HG03457 (cell line): Measurements from ENCODE around the gene NODAL.

Experiments used
- ATAC-seq: cut with Tn5 transposase; IDR thresholded peaks from one replicate; pipeline ENCODE4 v1.9.1; 2021; ENCODE audit warnings: moderate number of reproducible peaks; ENCODE audit not compliant: unreplicated experiment

The NODAL gene

GRCh38 chr10:70465278-70465677 lies 23.8 kb upstream of the NODAL start:
- ATAC-seq: no peak

- no peak for ATAC-seq
Observed at GRCh38 chr10:70462349-70462984, 21.0 kb upstream of the NODAL start.

GRCh38 chr10:70461397-70462348 lies 20.2 kb upstream of the NODAL start:
- no peak for ATAC-seq

GRCh38 chr10:70459774-70460490 lies 18.5 kb upstream of the NODAL start:
- ATAC-seq: no peak

GRCh38 chr10:70459061-70459773 lies 17.7 kb upstream of the NODAL start:
- no peak for ATAC-seq

DNA sequence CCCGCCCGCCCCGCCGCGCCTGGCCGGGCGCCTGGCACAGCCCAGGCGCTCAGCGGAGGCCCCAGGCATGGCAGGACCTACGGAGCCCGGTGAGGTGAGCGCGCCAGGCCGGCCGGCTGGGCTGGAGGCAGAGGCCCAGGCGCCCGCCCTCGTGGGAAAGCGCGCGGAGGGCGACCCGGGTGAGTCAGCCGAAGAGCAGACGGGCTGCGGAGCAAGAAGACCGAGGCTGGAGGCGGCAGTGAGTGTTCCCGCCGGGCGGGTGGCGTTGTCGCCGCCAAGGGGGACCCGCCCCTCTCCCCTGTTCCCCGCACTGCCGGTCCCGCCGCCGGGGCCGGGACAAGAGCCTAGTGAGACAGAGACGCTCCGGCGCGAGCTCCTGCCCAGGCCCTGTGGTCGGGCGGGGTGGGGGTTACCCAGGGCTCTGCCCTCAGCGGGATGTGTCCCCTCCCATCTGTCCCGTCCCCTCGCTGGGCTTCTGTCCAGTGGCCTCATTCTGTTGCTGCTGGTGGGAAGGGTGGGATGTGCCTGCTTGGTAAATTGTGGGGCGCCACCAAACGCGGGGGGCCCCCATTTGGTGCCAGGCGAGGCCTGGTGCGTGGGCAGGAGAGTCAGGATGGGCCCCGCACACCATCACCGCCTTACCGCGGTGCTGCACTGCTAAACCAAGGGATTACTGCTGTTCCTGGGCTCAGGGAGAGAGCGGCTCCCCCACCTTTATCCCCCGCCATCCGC lies 17.0 kb upstream of the NODAL start:
- no peak for ATAC-seq

DNA sequence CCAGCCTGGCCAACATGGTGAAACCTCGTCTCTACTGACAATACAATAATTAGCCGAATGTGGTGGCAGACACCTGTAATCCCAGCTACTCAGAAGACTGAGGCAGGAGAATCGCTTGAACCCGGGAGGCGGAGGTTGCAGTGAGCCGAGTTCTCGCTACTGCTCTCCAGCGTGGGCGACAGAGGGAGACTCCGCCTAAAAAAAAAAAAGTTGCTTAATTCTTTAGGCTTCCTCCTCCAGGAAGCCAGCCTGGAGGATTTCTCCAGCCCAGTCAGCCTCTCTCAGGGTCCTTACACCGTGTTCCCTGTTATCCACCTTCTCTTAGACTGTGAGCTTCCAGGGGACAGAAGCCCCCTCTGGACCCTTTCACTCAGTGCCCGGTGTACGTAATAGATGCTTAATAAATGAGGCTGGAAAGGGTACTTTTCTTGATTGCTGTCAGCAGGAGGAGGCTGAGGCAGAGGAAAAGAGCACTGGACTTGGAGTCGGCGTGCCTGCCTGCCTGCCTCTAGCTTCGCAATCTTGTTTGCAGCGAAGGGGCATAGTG lies 16.4 kb upstream of the NODAL start:
- no peak for ATAC-seq

- ATAC-seq: no peak
Observed at GRCh38 chr10:70456164-70456563, 14.7 kb upstream of the NODAL start.

DNA sequence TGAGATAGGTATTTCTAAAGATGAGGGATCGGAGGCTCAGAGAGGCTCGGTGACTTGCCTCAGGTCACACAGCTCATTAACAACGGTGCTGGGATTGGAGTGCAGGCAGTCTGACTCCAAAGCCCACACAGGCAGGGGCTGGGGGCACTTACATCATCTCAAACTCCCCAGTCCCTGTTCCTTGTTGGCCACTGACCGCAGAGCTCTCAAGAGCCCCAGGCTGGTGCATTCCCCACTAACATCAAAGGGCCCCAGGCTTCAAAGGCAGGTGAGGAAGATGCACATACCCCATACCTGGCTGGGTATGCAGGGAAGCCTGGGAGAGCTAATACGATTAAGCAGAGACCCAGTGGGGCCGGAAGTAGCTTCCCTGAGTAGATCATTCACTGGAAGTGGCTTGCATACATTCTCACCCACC lies 13.7 kb upstream of the NODAL start:
- no peak for ATAC-seq

GRCh38 chr10:70448236-70448635 lies 6.8 kb upstream of the NODAL start:
- no peak for ATAC-seq

GRCh38 chr10:70445718-70446657 lies 4.5 kb upstream of the NODAL start:
- ATAC-seq: no peak

- ATAC-seq: no peak
Observed at GRCh38 chr10:70444744-70445143, 3.3 kb upstream of the NODAL start.

DNA sequence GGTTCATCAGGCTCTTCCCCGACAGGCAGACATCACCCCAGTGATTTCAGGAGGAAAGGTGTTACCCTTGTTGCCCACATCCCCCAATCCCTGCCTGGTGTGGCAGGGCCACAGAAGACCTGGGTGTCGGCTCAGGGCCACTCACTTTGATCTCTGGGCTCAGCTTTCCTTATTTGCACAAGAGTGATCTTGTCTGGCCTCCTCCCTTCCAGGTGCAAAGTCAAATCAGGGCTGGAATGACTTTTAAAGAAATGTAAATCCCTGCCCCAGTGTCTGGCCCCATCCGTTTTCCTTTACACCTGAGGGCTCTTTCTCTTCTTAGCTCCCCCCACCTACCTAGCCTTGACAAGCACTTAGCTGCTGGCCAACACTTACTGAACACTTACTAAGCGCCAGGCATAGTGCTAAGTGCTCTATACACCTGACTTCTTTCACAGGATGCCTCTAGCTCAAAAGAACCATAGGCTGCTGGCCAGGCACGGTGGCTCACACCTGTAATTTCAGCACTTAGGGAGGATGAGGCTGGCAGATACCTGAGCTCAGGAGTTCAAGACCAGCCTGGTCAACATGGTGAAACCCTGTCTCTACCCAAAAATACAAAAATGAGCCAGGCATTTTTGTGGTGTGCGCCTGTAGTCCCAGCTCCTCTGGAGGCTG lies 979 bp upstream of the NODAL start:
- ATAC-seq: no peak

- ATAC-seq: no peak
Observed at GRCh38 chr10:70441895-70442309, 421 bp upstream of the NODAL start.

DNA sequence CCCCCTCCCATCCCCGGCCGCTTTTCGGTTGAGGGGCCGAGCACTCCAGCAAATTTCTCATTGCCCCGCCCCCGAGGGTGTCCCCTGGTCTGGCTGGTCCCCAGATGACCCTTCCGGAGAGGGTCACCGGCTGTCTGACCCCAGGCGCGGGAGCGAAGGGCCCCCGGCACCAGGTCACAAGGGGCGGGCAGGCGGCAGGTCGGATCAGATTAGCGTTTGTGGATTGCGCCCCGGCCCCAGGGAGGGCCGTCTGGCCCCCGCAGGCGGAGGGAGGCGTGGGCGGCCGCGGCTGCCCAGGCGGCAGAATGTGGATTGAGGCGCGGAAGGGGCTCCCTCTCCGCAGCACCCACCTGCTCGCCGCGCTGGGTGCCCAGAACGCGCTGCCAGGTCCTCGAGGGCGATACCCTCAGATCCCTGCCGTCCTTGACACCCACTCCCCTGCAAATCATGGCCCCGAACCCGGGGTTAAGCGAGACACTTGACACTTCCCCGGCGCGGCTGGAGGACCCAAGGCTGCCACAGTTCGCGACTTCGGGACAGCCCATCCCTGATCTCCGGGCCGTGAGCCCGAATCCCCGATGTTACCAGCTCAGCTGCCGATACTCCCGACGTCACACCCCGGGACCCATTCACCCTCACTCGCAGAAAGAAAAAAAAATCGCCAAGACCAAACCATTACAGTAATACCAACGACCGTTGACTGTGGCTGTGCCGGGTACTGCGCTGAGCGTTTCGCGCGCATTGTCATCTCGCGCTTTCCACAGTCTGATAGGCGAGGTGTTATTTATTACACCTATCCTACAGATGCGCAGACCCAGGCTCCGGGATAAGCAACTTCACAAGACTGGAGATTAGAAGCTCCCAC lies 953 bp downstream of the NODAL start:
- no peak for ATAC-seq

GRCh38 chr10:70437721-70438120 lies 3.8 kb downstream of the NODAL start:
- no peak for ATAC-seq
